Endothelial cell of umbilical vein (primary cell): Measurements from ENCODE around the gene TXNIP. TPM values are rescaled to one million over a fixed set of nuclear protein-coding genes. Genes with fewer than 3 reads are reported as not detected.

Experiments used
- BruUV-seq: library from RNA; stranded (reverse); fragments of 400-500 nt; replicated peaks from 2 replicates; lab custom pipeline; 2021; lab: Mats Ljungman, UMichigan
- CTCF ChIA-PET: fragments of 300-600, 350-600 bp; sonication (Branson Sonifier 250); formaldehyde crosslinking; loops from one replicate; lab custom pipeline; 2021; ENCODE audit warnings: antibody characterized with exemption, inconsistent platforms; lab: Charles Lee
- POLR2A ChIA-PET: fragments of 300-600, 350-600 bp; sonication (Branson Sonifier 250); formaldehyde crosslinking; loops from one replicate; lab custom pipeline; 2021; ENCODE audit warnings: antibody characterized with exemption, inconsistent platforms; lab: Charles Lee
- DNase-seq: peaks from one replicate; pipeline ENCODE4 v3.0.0-alpha.2; 2011; ENCODE audit warnings: low read depth, low spot score
- FAIRE-seq: peaks from 2 replicates; lab custom pipeline; 2011; peaks lifted over from hg19 to GRCh38; lab: Jason Lieb, UNC
- H2AFZ ChIP-seq: 2 replicates; pipeline ENCODE4 v1.6.0; 2012; ENCODE audit warnings: low read depth, low read length, control low read depth, inconsistent platforms
- H3K27ac ChIP-seq: 2 replicates; pipeline ENCODE4 v1.5.1; 2011; ENCODE audit warnings: low read depth, mild to moderate bottlenecking, control low read depth, low read length, moderate library complexity; ENCODE audit not compliant: insufficient read depth
- H3K27me3 ChIP-seq, 2 experiments: 2 replicates each; pipeline versions ENCODE4 v1.6.0 to v1.6.1; 2011; ENCODE audit warnings: low read length in 2 of 2, mixed read lengths in 1 of 2; ENCODE audit not compliant: control insufficient read depth in 2 of 2, insufficient read depth in 2 of 2
- H3K36me3 ChIP-seq, 2 experiments: 2 replicates in 1 of 2; 3 replicates in 1 of 2; pipeline ENCODE4 v1.5.1; 2011; ENCODE audit warnings: low read length in 2 of 2, mild to moderate bottlenecking in 1 of 2, moderate library complexity in 1 of 2; ENCODE audit not compliant: control insufficient read depth in 2 of 2, insufficient read depth in 2 of 2; ENCODE audit errors: extremely low read depth in 1 of 2
- H3K4me1 ChIP-seq: 3 replicates; pipeline ENCODE4 v1.5.1; 2011; ENCODE audit warnings: mild to moderate bottlenecking, low read length; ENCODE audit not compliant: control insufficient read depth, insufficient read depth; ENCODE audit errors: extremely low read depth
- H3K4me2 ChIP-seq: 2 replicates; pipeline ENCODE4 v1.6.1; 2011; ENCODE audit warnings: low read length, control low read depth, mixed read lengths; ENCODE audit not compliant: insufficient read depth
- H3K4me3 ChIP-seq, 3 experiments: fragments of 200-600 bp in 1 of 3; sonication (generic), shearing (Covaris generic) in 1 of 3; replicated peaks in 1 of 3; 2 replicates each; pipeline ENCODE4 v1.5.1; 2011 to 2016; ENCODE audit warnings: control low read depth in 3 of 3, low read length in 3 of 3, mild to moderate bottlenecking in 2 of 3, inconsistent platforms in 1 of 3, low read depth in 1 of 3, moderate library complexity in 1 of 3; ENCODE audit not compliant: insufficient read depth in 1 of 3
- H3K79me2 ChIP-seq: 2 replicates; pipeline ENCODE4 v1.6.0; 2012; ENCODE audit warnings: low read length, inconsistent platforms; ENCODE audit not compliant: control insufficient read depth, insufficient read depth
- H3K9ac ChIP-seq: replicated peaks from 2 replicates; pipeline ENCODE3; 2011; ENCODE audit warnings: low read length, control low read depth; ENCODE audit not compliant: insufficient read depth; ENCODE audit errors: extremely low read depth
- H3K9me1 ChIP-seq: replicated peaks from 3 replicates; pipeline ENCODE4 v1.6.0; 2011; ENCODE audit warnings: mild to moderate bottlenecking, low read length; ENCODE audit not compliant: control insufficient read depth, insufficient read depth; ENCODE audit errors: extremely low read depth
- H3K9me3 ChIP-seq: replicated peaks from 2 replicates; pipeline ENCODE4 v1.5.1; 2012; ENCODE audit warnings: low read length, inconsistent platforms; ENCODE audit not compliant: control insufficient read depth, insufficient read depth
- H4K20me1 ChIP-seq: replicated peaks from 2 replicates; pipeline ENCODE3; 2011; ENCODE audit warnings: mild to moderate bottlenecking, low read length; ENCODE audit not compliant: control insufficient read depth, insufficient read depth; ENCODE audit errors: extremely low read depth
- EZH2 ChIP-seq: IDR thresholded peaks from 2 replicates; pipeline ENCODE4 v1.6.1; 2012; ENCODE audit warnings: borderline replicate concordance, low read depth, mild to moderate bottlenecking, moderate library complexity, low read length, inconsistent platforms; ENCODE audit not compliant: severe bottlenecking
- FOS ChIP-seq: IDR thresholded peaks from 2 replicates; pipeline ENCODE4 v1.6.1; 2011; ENCODE audit warnings: mild to moderate bottlenecking, low read length, moderate library complexity, borderline replicate concordance; ENCODE audit not compliant: insufficient read depth
- GATA2 ChIP-seq: IDR thresholded peaks from 2 replicates; pipeline ENCODE4 v1.7.0; 2011; ENCODE audit warnings: low read depth, mild to moderate bottlenecking, moderate library complexity, mixed read lengths, low read length; ENCODE audit not compliant: insufficient read length, insufficient read depth
- JUN ChIP-seq: IDR thresholded peaks from 2 replicates; pipeline ENCODE4 v1.6.1; 2011; ENCODE audit warnings: borderline replicate concordance, low read depth; ENCODE audit not compliant: insufficient read length, insufficient read depth
- MYC ChIP-seq: IDR thresholded peaks from one replicate; pipeline ENCODE4 v1.6.1; 2011; ENCODE audit warnings: mild to moderate bottlenecking, low read depth, low read length
- POLR2A ChIP-seq: IDR thresholded peaks from 2 replicates; pipeline ENCODE4 v1.6.1; 2012; ENCODE audit warnings: low read depth, mild to moderate bottlenecking, control low read depth, low read length
- POLR2AphosphoS5 ChIP-seq: IDR thresholded peaks from 2 replicates; pipeline ENCODE4 v1.6.1; 2012; ENCODE audit warnings: low read depth, mild to moderate bottlenecking, control low read depth, low read length, moderate library complexity; ENCODE audit not compliant: insufficient read depth
- dilution Hi-C: fragments of 300-500 bp; cut with MboI; formaldehyde crosslinking; loops from one replicate; pipeline ENCODE4 v1.15.0; 2019; ENCODE audit warnings: low sequenced_read_pairs; ENCODE audit not compliant: extremely low pct_ligation_motif_present
- intact Hi-C: fragments of 100-400 bp; cut with micrococcal nuclease; formaldehyde crosslinking; loops from one replicate; pipeline ENCODE4 v1.10.0; 2022
- polyA plus RNA-seq, 4 experiments: library from polyadenylated mRNA; depleted of rRNA in 3 of 4; stranded (reverse) in 3 of 4; unstranded in 1 of 4; fragments of >200 nt; gene quantifications; 2 replicates each; pipeline versions ENCODE4 v1.2.1 to v1.2.3, GENCODE V29; 2011 to 2012; ENCODE audit warnings: missing spikeins in 1 of 4
- total RNA-seq: library from RNA; stranded (reverse); gene quantifications from 2 replicates; pipeline ENCODE4 v1.2.3, GENCODE V29; 2021
- TF ChIP-seq, protein P1 (sequence below): IDR thresholded peaks from 2 replicates; pipeline ENCODE4 v1.6.1; 2011; ENCODE audit not compliant: insufficient read depth, insufficient read length
- TF ChIP-seq, protein P2 (sequence below), 2 donors: IDR thresholded peaks; 1 replicate in 1 of 2; 2 replicates in 1 of 2; pipeline ENCODE4 v1.5.1; 2011; ENCODE audit warnings: low read length in 2 of 2, mild to moderate bottlenecking in 2 of 2, moderate library complexity in 2 of 2, control low read depth in 1 of 2, inconsistent platforms in 1 of 2, low read depth in 1 of 2; ENCODE audit not compliant: insufficient read depth in 1 of 2; ENCODE audit errors: extremely low read depth in 1 of 2

Gene TXNIP
- total and polyA plus RNA-seq, 2 donors (not counting 3 experiments of a cell fraction or from before 2014, with no cell fraction given) = 9.1 to 21.8 TPM

DNA sequence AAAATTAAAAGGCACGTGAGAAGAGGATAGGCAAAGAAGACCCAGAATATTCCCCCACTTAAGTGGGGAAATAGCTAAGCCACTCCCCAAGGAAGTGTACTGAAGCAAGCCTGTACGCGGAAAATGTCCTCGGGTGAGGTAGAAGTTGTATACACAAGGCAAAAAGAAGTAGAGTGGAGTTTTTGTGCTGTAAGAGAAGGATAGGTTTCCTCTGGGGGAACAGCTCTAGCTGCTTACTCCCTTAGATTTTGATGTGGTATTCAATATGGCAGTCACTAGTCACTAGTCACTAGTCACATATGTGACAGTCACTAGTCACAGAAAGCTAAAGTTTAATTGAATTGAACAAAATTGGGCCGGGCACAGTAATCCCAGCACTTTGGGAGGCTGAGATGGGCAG, 7.6 kb downstream of the TXNIP start:
- POLR2A ChIA-PET = no interaction called here
- Histone ChIP-seq H3K4me2 (no peak overlapping the region), H3K9me3 (no peaks in the 10 kb centered on the region), H3K27me3 (no peaks in the 10 kb centered on the region), H3K4me1 (peaks cover 4% of the 10 kb centered on the region), H3K4me3 (no peak overlapping the region), H3K9ac (no peak overlapping the region), H3K27ac (no peak overlapping the region), H2AFZ (no peak overlapping the region), H3K36me3 (peaks cover 2 to 8% of the 10 kb centered on the region in 2 experiments), H3K9me1 (no peaks in the 10 kb centered on the region), H4K20me1 (no peaks in the 10 kb centered on the region), H3K79me2 (no peaks in the 10 kb centered on the region)
- intact Hi-C loops (no loop called here), dilution Hi-C loops (no loop called here)
- no peak for TF ChIP-seq JUN
- TF ChIP-seq FOS = no peak
- TF ChIP-seq, protein P1, sequence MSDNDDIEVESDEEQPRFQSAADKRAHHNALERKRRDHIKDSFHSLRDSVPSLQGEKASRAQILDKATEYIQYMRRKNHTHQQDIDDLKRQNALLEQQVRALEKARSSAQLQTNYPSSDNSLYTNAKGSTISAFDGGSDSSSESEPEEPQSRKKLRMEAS = no peak
- TF ChIP-seq MYC = no peak
- no peak for TF ChIP-seq POLR2A
- TF ChIP-seq, protein P2, sequence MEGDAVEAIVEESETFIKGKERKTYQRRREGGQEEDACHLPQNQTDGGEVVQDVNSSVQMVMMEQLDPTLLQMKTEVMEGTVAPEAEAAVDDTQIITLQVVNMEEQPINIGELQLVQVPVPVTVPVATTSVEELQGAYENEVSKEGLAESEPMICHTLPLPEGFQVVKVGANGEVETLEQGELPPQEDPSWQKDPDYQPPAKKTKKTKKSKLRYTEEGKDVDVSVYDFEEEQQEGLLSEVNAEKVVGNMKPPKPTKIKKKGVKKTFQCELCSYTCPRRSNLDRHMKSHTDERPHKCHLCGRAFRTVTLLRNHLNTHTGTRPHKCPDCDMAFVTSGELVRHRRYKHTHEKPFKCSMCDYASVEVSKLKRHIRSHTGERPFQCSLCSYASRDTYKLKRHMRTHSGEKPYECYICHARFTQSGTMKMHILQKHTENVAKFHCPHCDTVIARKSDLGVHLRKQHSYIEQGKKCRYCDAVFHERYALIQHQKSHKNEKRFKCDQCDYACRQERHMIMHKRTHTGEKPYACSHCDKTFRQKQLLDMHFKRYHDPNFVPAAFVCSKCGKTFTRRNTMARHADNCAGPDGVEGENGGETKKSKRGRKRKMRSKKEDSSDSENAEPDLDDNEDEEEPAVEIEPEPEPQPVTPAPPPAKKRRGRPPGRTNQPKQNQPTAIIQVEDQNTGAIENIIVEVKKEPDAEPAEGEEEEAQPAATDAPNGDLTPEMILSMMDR (IDR thresholded peaks at IDR 0.05; ENCODE audit: extremely low read depth in 1 of 2, insufficient read depth in 1 of 2, low read depth in 1 of 2, low read length in 2 of 2) = no peak
- TF ChIP-seq EZH2 = no peak
- TF ChIP-seq GATA2 = no peak
- TF ChIP-seq POLR2AphosphoS5 = no peak
- DNase-seq (no peak), FAIRE-seq (no peak)
- CTCF ChIA-PET = interaction anchor here (10.4 to 20.0 kb wide), 2 partner anchors 9 to 18 kb away, joined by 87 to 496 read pairs; no protein-coding TSS in a partner anchor
- BruUV-seq = no TSS peak
